Endometrium (tissue), 2 donors: ENCODE measurements around the gene ANAPC16.
"Not testable (repeated sequence)": the region's sequence is repeated elsewhere in the genome, so short reads cannot be mapped to it uniquely, and the experiment has no call there.

ENCODE experiments used
- FAIRE-seq: peaks from 2 replicates; lab custom pipeline; 2012; peaks lifted over from hg19 to GRCh38; lab: Jason Lieb, UNC
- donor health status: control.
- donor health status: control.

Gene ANAPC16

GRCh38 chr10:72215611-72216549 lies at the start of gene ANAPC16, which contains the start of gene ASCC1:
Gene ANAPC16 (plus strand): TSS chr10:72216012. CDS start chr10:72223915, 7,903 bp downstream.
Gene ASCC1 (minus strand): TSS chr10:72216276. CDS start chr10:72213298, 2,978 bp downstream.
- no peak for FAIRE-seq

GRCh38 chr10:72167118-72167517 lies 48.7 kb upstream of the ANAPC16 start:
- no peak for FAIRE-seq

GRCh38 chr10:72170263-72170662 lies 45.5 kb upstream of the ANAPC16 start:
- FAIRE-seq: no peak

- FAIRE-seq: no peak
Measured at GRCh38 chr10:72170733-72171132, 45.1 kb upstream of the ANAPC16 start.

GRCh38 chr10:72171175-72171630 lies 44.6 kb upstream of the ANAPC16 start:
- no peak for FAIRE-seq

GRCh38 chr10:72173262-72173618 lies 42.6 kb upstream of the ANAPC16 start:
- FAIRE-seq: no peak

- no peak for FAIRE-seq
Measured at GRCh38 chr10:72173619-72174296, 42.1 kb upstream of the ANAPC16 start.

GRCh38 chr10:72174297-72174662 lies 41.5 kb upstream of the ANAPC16 start:
- FAIRE-seq: no peak

- FAIRE-seq: no peak
Measured at GRCh38 chr10:72175149-72175548, 40.7 kb upstream of the ANAPC16 start.

GRCh38 chr10:72176701-72177100 lies 39.1 kb upstream of the ANAPC16 start:
- FAIRE-seq: no peak

- no peak for FAIRE-seq
Measured at GRCh38 chr10:72177454-72177853, 38.4 kb upstream of the ANAPC16 start.

GRCh38 chr10:72184156-72184555 lies 31.7 kb upstream of the ANAPC16 start:
- FAIRE-seq: no peak

GRCh38 chr10:72186258-72186981 lies 29.4 kb upstream of the ANAPC16 start:
- FAIRE-seq: no peak

- no peak for FAIRE-seq
Measured at GRCh38 chr10:72186982-72187330, 28.9 kb upstream of the ANAPC16 start.

GRCh38 chr10:72194949-72195348 lies 20.9 kb upstream of the ANAPC16 start:
- no peak for FAIRE-seq

GRCh38 chr10:72200883-72201282 lies 14.9 kb upstream of the ANAPC16 start:
- FAIRE-seq: no peak

GRCh38 chr10:72201293-72201692 lies 14.5 kb upstream of the ANAPC16 start:
- FAIRE-seq: no peak

GRCh38 chr10:72204296-72204695 lies 11.5 kb upstream of the ANAPC16 start:
- no peak for FAIRE-seq

GRCh38 chr10:72204724-72205123 lies 11.1 kb upstream of the ANAPC16 start:
- FAIRE-seq: no peak

- no peak for FAIRE-seq
Measured at GRCh38 chr10:72206511-72207229, 9.1 kb upstream of the ANAPC16 start.

- not testable (repeated sequence) for FAIRE-seq
Measured at GRCh38 chr10:72208526-72208925, 7.3 kb upstream of the ANAPC16 start.

- FAIRE-seq: not testable (repeated sequence)
Measured at GRCh38 chr10:72211381-72211780, 4.4 kb upstream of the ANAPC16 start.
